ENCODE results near the gene GOLGA6L24. TPM values are rescaled to one million over a fixed set of nuclear protein-coding genes. Genes with fewer than 3 reads are reported as not detected.
"Not testable (repeated sequence)": the region's sequence is repeated elsewhere in the genome, so short reads cannot be mapped to it uniquely, and the experiment has no call there.

Gene GOLGA6L24
- polyA plus RNA-seq (2013, experiment 1 of 2), result not detected
- polyA plus RNA-seq (2013, experiment 2 of 2), result not detected

GRCh38 chr15:28357984-28358383 lies at the start of gene GOLGA6L24:
Gene GOLGA6L24, minus strand, starts transcription at chr15:28358084. Its CDS starts 61 bp downstream, at chr15:28358023.
- not testable (repeated sequence) for H3K9ac ChIP-seq (ENCODE audit: low read length); H4K5ac ChIP-seq (ENCODE audit: low read length); H3K4me3 ChIP-seq (ENCODE audit: low read length); H3K4ac ChIP-seq (ENCODE audit: low read depth, low read length); H2BK5ac ChIP-seq (ENCODE audit: low read length); H3K27me3 ChIP-seq (ENCODE audit: insufficient read depth, low read length, poor library complexity); H2BK120ac ChIP-seq (ENCODE audit: low read depth, low read length); H3K23ac ChIP-seq (ENCODE audit: low read length); H3K27ac ChIP-seq (ENCODE audit: low read depth, low read length); DNase-seq; H2BK15ac ChIP-seq (replicated peaks; ENCODE audit: low read depth); H3K36me3 ChIP-seq (ENCODE audit: control insufficient read depth, insufficient read depth, low read length); H3K79me2 ChIP-seq (ENCODE audit: control insufficient read depth, insufficient read depth, low read length); H3K18ac ChIP-seq (ENCODE audit: low read length); H2AK5ac ChIP-seq (ENCODE audit: low read length); H3K56ac ChIP-seq (ENCODE audit: low read length); H3K4me1 ChIP-seq (ENCODE audit: control insufficient read depth, low read depth, low read length); H3K79me1 ChIP-seq (ENCODE audit: low read length); H3K4me2 ChIP-seq (ENCODE audit: low read length); H4K8ac ChIP-seq (ENCODE audit: low read depth, low read length)
- WGBS (ENCODE audit: extremely low coverage, insufficient coverage, low lambda C conversion rate), result no CpG with 5 or more reads among the region's 7 CpGs

GRCh38 chr15:28402774-28403435 lies 45.0 kb upstream of the GOLGA6L24 start:
- H3K56ac ChIP-seq (ENCODE audit: low read length); H3K9ac ChIP-seq (ENCODE audit: low read length); H3K4me2 ChIP-seq (ENCODE audit: low read length); H2BK5ac ChIP-seq (ENCODE audit: low read length); H3K18ac ChIP-seq (ENCODE audit: low read length); H4K5ac ChIP-seq (ENCODE audit: low read length); H2AK5ac ChIP-seq (ENCODE audit: low read length); H2BK120ac ChIP-seq (ENCODE audit: low read depth, low read length); H3K27ac ChIP-seq (ENCODE audit: low read depth, low read length); H4K8ac ChIP-seq (ENCODE audit: low read depth, low read length); H3K23ac ChIP-seq (ENCODE audit: low read length); H2BK15ac ChIP-seq (replicated peaks; ENCODE audit: low read depth); H3K79me1 ChIP-seq (ENCODE audit: low read length); H3K27me3 ChIP-seq (ENCODE audit: insufficient read depth, low read length, poor library complexity); H3K36me3 ChIP-seq (ENCODE audit: control insufficient read depth, insufficient read depth, low read length); H3K4me1 ChIP-seq (ENCODE audit: control insufficient read depth, low read depth, low read length); H3K4ac ChIP-seq (ENCODE audit: low read depth, low read length); DNase-seq; H3K79me2 ChIP-seq (ENCODE audit: control insufficient read depth, insufficient read depth, low read length); H3K4me3 ChIP-seq (ENCODE audit: low read length): not testable (repeated sequence)
- no CpG with 5 or more reads among the region's 64 CpGs for WGBS (ENCODE audit: extremely low coverage, insufficient coverage, low lambda C conversion rate)

- not testable (repeated sequence) for H3K79me2 ChIP-seq (ENCODE audit: control insufficient read depth, insufficient read depth, low read length); DNase-seq; H3K4me3 ChIP-seq (ENCODE audit: low read length); H2BK5ac ChIP-seq (ENCODE audit: low read length); H3K36me3 ChIP-seq (ENCODE audit: control insufficient read depth, insufficient read depth, low read length); H3K23ac ChIP-seq (ENCODE audit: low read length); H3K27ac ChIP-seq (ENCODE audit: low read depth, low read length); H2AK5ac ChIP-seq (ENCODE audit: low read length); H3K4ac ChIP-seq (ENCODE audit: low read depth, low read length); H4K8ac ChIP-seq (ENCODE audit: low read depth, low read length); H4K5ac ChIP-seq (ENCODE audit: low read length); H3K79me1 ChIP-seq (ENCODE audit: low read length); H3K18ac ChIP-seq (ENCODE audit: low read length); H2BK120ac ChIP-seq (ENCODE audit: low read depth, low read length); H2BK15ac ChIP-seq (replicated peaks; ENCODE audit: low read depth); H3K9ac ChIP-seq (ENCODE audit: low read length); H3K56ac ChIP-seq (ENCODE audit: low read length); H3K4me2 ChIP-seq (ENCODE audit: low read length); H3K27me3 ChIP-seq (ENCODE audit: insufficient read depth, low read length, poor library complexity); H3K4me1 ChIP-seq (ENCODE audit: control insufficient read depth, low read depth, low read length)
- WGBS (ENCODE audit: extremely low coverage, insufficient coverage, low lambda C conversion rate), result no CpG with 5 or more reads among the region's 11 CpGs
These were observed 38.1 kb upstream of the GOLGA6L24 start for GRCh38 chr15:28396022-28396421.

- H2AK5ac ChIP-seq (ENCODE audit: low read length); H3K18ac ChIP-seq (ENCODE audit: low read length); H4K8ac ChIP-seq (ENCODE audit: low read depth, low read length); H2BK120ac ChIP-seq (ENCODE audit: low read depth, low read length); H3K23ac ChIP-seq (ENCODE audit: low read length); DNase-seq; H3K4me2 ChIP-seq (ENCODE audit: low read length); H3K27ac ChIP-seq (ENCODE audit: low read depth, low read length); H3K79me2 ChIP-seq (ENCODE audit: control insufficient read depth, insufficient read depth, low read length); H4K5ac ChIP-seq (ENCODE audit: low read length); H3K4ac ChIP-seq (ENCODE audit: low read depth, low read length); H2BK15ac ChIP-seq (replicated peaks; ENCODE audit: low read depth); H3K27me3 ChIP-seq (ENCODE audit: insufficient read depth, low read length, poor library complexity); H3K56ac ChIP-seq (ENCODE audit: low read length); H2BK5ac ChIP-seq (ENCODE audit: low read length); H3K9ac ChIP-seq (ENCODE audit: low read length); H3K36me3 ChIP-seq (ENCODE audit: control insufficient read depth, insufficient read depth, low read length); H3K4me1 ChIP-seq (ENCODE audit: control insufficient read depth, low read depth, low read length); H3K79me1 ChIP-seq (ENCODE audit: low read length); H3K4me3 ChIP-seq (ENCODE audit: low read length): not testable (repeated sequence)
- no CpG with 5 or more reads among the region's 3 CpGs for WGBS (ENCODE audit: extremely low coverage, insufficient coverage, low lambda C conversion rate)
These were observed 22.2 kb upstream of the GOLGA6L24 start for GRCh38 chr15:28380053-28380452.

GRCh38 chr15:28378364-28378763 lies 20.5 kb upstream of the GOLGA6L24 start, which contains the start of gene GOLGA8F:
Gene GOLGA8F, plus strand, starts transcription at chr15:28378664. Its CDS starts 98 bp downstream, at chr15:28378762.
- H2BK120ac ChIP-seq (ENCODE audit: low read depth, low read length); H3K23ac ChIP-seq (ENCODE audit: low read length); H3K4me2 ChIP-seq (ENCODE audit: low read length); H3K4me3 ChIP-seq (ENCODE audit: low read length); H3K27me3 ChIP-seq (ENCODE audit: insufficient read depth, low read length, poor library complexity); H3K9ac ChIP-seq (ENCODE audit: low read length); H3K27ac ChIP-seq (ENCODE audit: low read depth, low read length); H2BK15ac ChIP-seq (replicated peaks; ENCODE audit: low read depth); H3K79me2 ChIP-seq (ENCODE audit: control insufficient read depth, insufficient read depth, low read length); DNase-seq; H3K56ac ChIP-seq (ENCODE audit: low read length); H4K5ac ChIP-seq (ENCODE audit: low read length); H3K36me3 ChIP-seq (ENCODE audit: control insufficient read depth, insufficient read depth, low read length); H4K8ac ChIP-seq (ENCODE audit: low read depth, low read length); H2AK5ac ChIP-seq (ENCODE audit: low read length); H3K4me1 ChIP-seq (ENCODE audit: control insufficient read depth, low read depth, low read length); H3K18ac ChIP-seq (ENCODE audit: low read length); H2BK5ac ChIP-seq (ENCODE audit: low read length); H3K79me1 ChIP-seq (ENCODE audit: low read length); H3K4ac ChIP-seq (ENCODE audit: low read depth, low read length): not testable (repeated sequence)
- WGBS (ENCODE audit: extremely low coverage, insufficient coverage, low lambda C conversion rate), result no CpG with 5 or more reads among the region's 8 CpGs

GRCh38 chr15:28365502-28365901 lies 7.6 kb upstream of the GOLGA6L24 start:
- H3K56ac ChIP-seq (ENCODE audit: low read length); H3K79me2 ChIP-seq (ENCODE audit: control insufficient read depth, insufficient read depth, low read length); H3K4me3 ChIP-seq (ENCODE audit: low read length); H3K9ac ChIP-seq (ENCODE audit: low read length); H2BK5ac ChIP-seq (ENCODE audit: low read length); H3K36me3 ChIP-seq (ENCODE audit: control insufficient read depth, insufficient read depth, low read length); H3K79me1 ChIP-seq (ENCODE audit: low read length); H2BK120ac ChIP-seq (ENCODE audit: low read depth, low read length); H3K27ac ChIP-seq (ENCODE audit: low read depth, low read length); H3K4me1 ChIP-seq (ENCODE audit: control insufficient read depth, low read depth, low read length); H3K4me2 ChIP-seq (ENCODE audit: low read length); H3K4ac ChIP-seq (ENCODE audit: low read depth, low read length); H4K8ac ChIP-seq (ENCODE audit: low read depth, low read length); H3K23ac ChIP-seq (ENCODE audit: low read length); H2BK15ac ChIP-seq (replicated peaks; ENCODE audit: low read depth); DNase-seq; H2AK5ac ChIP-seq (ENCODE audit: low read length); H3K27me3 ChIP-seq (ENCODE audit: insufficient read depth, low read length, poor library complexity); H3K18ac ChIP-seq (ENCODE audit: low read length); H4K5ac ChIP-seq (ENCODE audit: low read length): not testable (repeated sequence)
- no CpG with 5 or more reads among the region's 17 CpGs for WGBS (ENCODE audit: extremely low coverage, insufficient coverage, low lambda C conversion rate)
